PC-9 (cell line): Measurements from ENCODE around the gene ADGRE3. TPM values are rescaled to one million over a fixed set of nuclear protein-coding genes. Genes with fewer than 3 reads are reported as not detected.
"Not testable (repeated sequence)": the region's sequence is repeated elsewhere in the genome, so short reads cannot be mapped to it uniquely, and the experiment has no call there.

Experiments used
- BruUV-seq: library from RNA; stranded (reverse); fragments of 400-500 nt; replicated peaks from 2 replicates; lab custom pipeline; 2021; lab: Mats Ljungman, UMichigan
- CTCF ChIA-PET: fragments of 300-600 bp; sonication (Branson Sonifier 250); formaldehyde crosslinking; loops from one replicate; lab custom pipeline; 2022; ENCODE audit warnings: antibody characterized with exemption; lab: Charles Lee
- POLR2A ChIA-PET: fragments of 300-600 bp; sonication (Branson Sonifier 250); formaldehyde crosslinking; loops from one replicate; lab custom pipeline; 2022; ENCODE audit warnings: antibody characterized with exemption; ENCODE audit not compliant: unreplicated experiment; lab: Charles Lee
- DNase-seq, 2 experiments: peaks; one replicate each; pipeline versions ENCODE4 v3.0.0 to v3.0.0-alpha.2; 2015 to 2022; ENCODE audit warnings: mixed read lengths in 1 of 2
- H2AFZ ChIP-seq: fragments of 200-600 bp; sonication (generic); 2 replicates; pipeline ENCODE4 v1.8.1; 2017; ENCODE audit warnings: antibody characterized with exemption
- H3F3A ChIP-seq: fragments of 200-600 bp; sonication (generic); 2 replicates; pipeline ENCODE4 v1.8.1; 2017; ENCODE audit warnings: antibody characterized with exemption, mild to moderate bottlenecking, low read depth; ENCODE audit not compliant: insufficient read depth
- H3K27ac ChIP-seq: fragments of 200-600 bp; sonication (generic); 2 replicates; pipeline ENCODE4 v1.6.1; 2016; ENCODE audit warnings: mixed run types
- H3K27me3 ChIP-seq: fragments of 200-600 bp; sonication (generic); 2 replicates; pipeline ENCODE4 v1.6.1; 2016; ENCODE audit warnings: low read depth, mixed run types; ENCODE audit not compliant: insufficient read depth
- H3K36me3 ChIP-seq: fragments of 200-600 bp; sonication (generic); 2 replicates; pipeline ENCODE4 v1.6.1; 2016; ENCODE audit warnings: low read depth, mixed run types
- H3K4me1 ChIP-seq: fragments of 200-600 bp; sonication (generic); replicated peaks from 2 replicates; pipeline ENCODE4 v1.6.1; 2016; ENCODE audit warnings: mixed run types; ENCODE audit not compliant: insufficient read depth
- H3K4me2 ChIP-seq: fragments of 200-600 bp; sonication (generic); 2 replicates; pipeline ENCODE4 v1.6.1; 2017; ENCODE audit warnings: mixed run types
- H3K4me3 ChIP-seq: fragments of 200-600 bp; sonication (generic); 2 replicates; pipeline ENCODE4 v1.6.1; 2016; ENCODE audit warnings: mixed run types
- H3K79me2 ChIP-seq: fragments of 200-600 bp; sonication (generic); 2 replicates; pipeline ENCODE4 v1.6.1; 2017; ENCODE audit warnings: low read depth, mixed run types
- H3K9me2 ChIP-seq: fragments of 200-600 bp; sonication (generic); 2 replicates; pipeline ENCODE4 v1.8.1; 2017; ENCODE audit warnings: mild to moderate bottlenecking; ENCODE audit not compliant: insufficient read depth
- H3K9me3 ChIP-seq: fragments of 200-600 bp; sonication (generic); 2 replicates; pipeline ENCODE4 v1.8.1; 2016; ENCODE audit warnings: low read depth; ENCODE audit not compliant: insufficient read depth
- H4K20me1 ChIP-seq: fragments of 200-600 bp; sonication (generic); 2 replicates; pipeline ENCODE4 v1.8.1; 2017; ENCODE audit not compliant: insufficient read depth
- EZH2 ChIP-seq: fragments of 200-600 bp; sonication (generic); IDR thresholded peaks from 2 replicates; pipeline ENCODE4 v1.8.0; 2017; ENCODE audit warnings: antibody characterized with exemption, low read depth
- intact Hi-C: fragments of 100-400 bp; cut with micrococcal nuclease; formaldehyde crosslinking; loops from one replicate; pipeline ENCODE4 v1.10.0; 2022; ENCODE audit not compliant: unreplicated experiment
- total RNA-seq: library from RNA; stranded (reverse); gene quantifications from 2 replicates; pipeline ENCODE4 v1.2.3, GENCODE V29; 2021
- TF ChIP-seq, protein P1 (sequence below): fragments of 200-600 bp; sonication (generic); conservative IDR thresholded peaks from 2 replicates; pipeline ENCODE4 v1.6.1; 2017; ENCODE audit warnings: mixed run types, antibody characterized with exemption, mild to moderate bottlenecking, moderate library complexity

The ADGRE3 gene
- total RNA-seq, 1 experiment from 2014 or later, result not detected

DNA sequence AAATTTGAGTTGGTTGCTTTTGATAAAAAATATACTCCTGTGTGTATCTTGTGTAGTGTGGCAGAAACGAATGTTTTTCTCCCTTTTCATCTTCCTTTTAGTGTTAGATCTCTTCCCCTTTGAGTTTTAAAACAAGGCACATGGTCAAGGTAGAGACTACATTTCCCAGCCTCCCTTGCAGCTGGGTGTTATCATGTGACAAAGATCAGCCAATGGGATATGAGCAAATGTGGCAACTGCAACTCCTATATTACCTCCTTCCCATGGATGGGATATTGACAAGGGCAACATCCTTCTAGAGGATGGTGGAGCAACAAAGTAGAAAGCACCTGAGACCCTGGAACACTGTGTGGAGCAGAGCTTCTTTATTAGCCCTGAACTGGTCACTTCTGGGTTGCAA is 42.4 kb downstream of the ADGRE3 start:
- intact Hi-C loops, result no loop called here
- Histone ChIP-seq H3K9me3 (no peaks in the 10 kb centered on the region), H3K4me2 (no peak overlapping the region), H2AFZ (no peak overlapping the region), H3K9me2 (no peaks in the 10 kb centered on the region), H3K79me2 (no peaks in the 10 kb centered on the region), H3K27me3 (peaks cover 21% of the 10 kb centered on the region; the same call in 1 of the 2 replicates), H3K4me3 (no peak overlapping the region), H3K27ac (no peak overlapping the region), H4K20me1 (no peaks in the 10 kb centered on the region), H3K4me1 (no peaks in the 10 kb centered on the region), H3K36me3 (no peaks in the 10 kb centered on the region), H3F3A (no peaks in the 10 kb centered on the region)
- POLR2A ChIA-PET, result no interaction called here
- no TSS peak for BruUV-seq
- DNase-seq, result peak in 1 of 2 experiments; percentile 53
- CTCF ChIA-PET, result no interaction called here
- no peak for TF ChIP-seq EZH2
- TF ChIP-seq, protein P1, sequence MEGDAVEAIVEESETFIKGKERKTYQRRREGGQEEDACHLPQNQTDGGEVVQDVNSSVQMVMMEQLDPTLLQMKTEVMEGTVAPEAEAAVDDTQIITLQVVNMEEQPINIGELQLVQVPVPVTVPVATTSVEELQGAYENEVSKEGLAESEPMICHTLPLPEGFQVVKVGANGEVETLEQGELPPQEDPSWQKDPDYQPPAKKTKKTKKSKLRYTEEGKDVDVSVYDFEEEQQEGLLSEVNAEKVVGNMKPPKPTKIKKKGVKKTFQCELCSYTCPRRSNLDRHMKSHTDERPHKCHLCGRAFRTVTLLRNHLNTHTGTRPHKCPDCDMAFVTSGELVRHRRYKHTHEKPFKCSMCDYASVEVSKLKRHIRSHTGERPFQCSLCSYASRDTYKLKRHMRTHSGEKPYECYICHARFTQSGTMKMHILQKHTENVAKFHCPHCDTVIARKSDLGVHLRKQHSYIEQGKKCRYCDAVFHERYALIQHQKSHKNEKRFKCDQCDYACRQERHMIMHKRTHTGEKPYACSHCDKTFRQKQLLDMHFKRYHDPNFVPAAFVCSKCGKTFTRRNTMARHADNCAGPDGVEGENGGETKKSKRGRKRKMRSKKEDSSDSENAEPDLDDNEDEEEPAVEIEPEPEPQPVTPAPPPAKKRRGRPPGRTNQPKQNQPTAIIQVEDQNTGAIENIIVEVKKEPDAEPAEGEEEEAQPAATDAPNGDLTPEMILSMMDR, result no peak

DNA sequence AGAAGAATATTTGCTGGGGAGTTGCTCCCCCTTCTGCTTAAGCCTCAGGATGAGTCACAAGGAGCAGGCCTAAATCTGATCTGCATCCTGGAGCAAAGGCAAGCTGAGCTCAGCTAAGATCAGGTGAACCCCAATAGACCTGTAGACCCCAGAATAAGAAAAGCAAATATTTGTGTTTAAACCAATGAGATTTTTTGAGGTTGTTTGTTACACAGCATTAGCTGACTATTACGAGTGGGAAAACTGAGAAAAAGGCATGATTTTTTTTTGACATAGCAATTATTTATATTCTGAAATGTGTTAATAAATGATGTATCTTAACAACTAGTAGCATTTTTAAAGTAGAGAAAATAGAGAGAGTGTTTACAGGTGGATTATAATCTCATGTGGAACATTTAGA is 45.1 kb downstream of the ADGRE3 start:
- BruUV-seq, result no TSS peak
- H3K27ac ChIP-seq, result no peak overlapping the region

DNA sequence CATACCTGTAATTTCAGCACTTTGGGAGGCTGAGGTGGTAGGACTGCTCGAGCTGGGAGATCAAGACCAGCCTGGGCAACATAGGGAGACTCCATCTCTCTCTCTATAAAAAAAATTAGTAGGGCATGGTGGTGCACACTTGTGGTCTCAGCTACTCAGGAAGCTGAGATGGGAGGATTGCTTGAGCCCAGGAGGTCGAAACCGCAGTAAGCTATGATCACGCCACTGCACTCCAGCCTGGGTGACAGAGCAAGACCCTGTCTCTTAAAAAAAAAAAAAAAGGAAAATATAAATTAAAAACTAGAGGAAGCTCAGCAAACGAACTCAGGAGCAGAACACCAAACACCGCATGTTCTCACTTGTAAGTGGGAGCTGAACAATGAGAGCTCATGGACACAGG is 50.2 kb downstream of the ADGRE3 start:
- H3K4me2 ChIP-seq, H3K27ac ChIP-seq, H3K4me1 ChIP-seq, H2AFZ ChIP-seq, H3K4me3 ChIP-seq, H3K9me2 ChIP-seq, intact Hi-C loops, DNase-seq, H3K79me2 ChIP-seq, H4K20me1 ChIP-seq, H3F3A ChIP-seq, H3K9me3 ChIP-seq, BruUV-seq, H3K36me3 ChIP-seq: not testable (repeated sequence)
- peaks cover 25% of the 10 kb centered on the region; the same call in 1 of the 2 replicates for H3K27me3 ChIP-seq
- ChIA-PET POLR2A (interaction anchor here (0.7 kb wide), 1 partner anchor 984 kb away, joined by 14 read pairs; no protein-coding TSS in a partner anchor), CTCF (interaction anchor here (0.6 kb wide), 1 partner anchor 62 kb away, joined by 4 read pairs; no protein-coding TSS in a partner anchor)

More for the DNA sequence above, 45.1 kb downstream of the ADGRE3 start:
- Histone ChIP-seq H3K4me2 (no peak overlapping the region), H3K9me3 (no peaks in the 10 kb centered on the region), H2AFZ (no peak overlapping the region), H3K27me3 (peaks cover 18% of the 10 kb centered on the region; the same call in 1 of the 2 replicates), H3F3A (no peaks in the 10 kb centered on the region), H3K36me3 (no peaks in the 10 kb centered on the region), H3K9me2 (no peaks in the 10 kb centered on the region), H4K20me1 (no peaks in the 10 kb centered on the region), H3K4me1 (no peaks in the 10 kb centered on the region), H3K79me2 (no peaks in the 10 kb centered on the region), H3K4me3 (no peak overlapping the region)
- intact Hi-C loops, result no loop called here
- DNase-seq, result no peak
- TF ChIP-seq, protein P1, result no peak
- TF ChIP-seq EZH2, result no peak
- CTCF ChIA-PET, result no interaction called here
- POLR2A ChIA-PET, result no interaction called here

DNA sequence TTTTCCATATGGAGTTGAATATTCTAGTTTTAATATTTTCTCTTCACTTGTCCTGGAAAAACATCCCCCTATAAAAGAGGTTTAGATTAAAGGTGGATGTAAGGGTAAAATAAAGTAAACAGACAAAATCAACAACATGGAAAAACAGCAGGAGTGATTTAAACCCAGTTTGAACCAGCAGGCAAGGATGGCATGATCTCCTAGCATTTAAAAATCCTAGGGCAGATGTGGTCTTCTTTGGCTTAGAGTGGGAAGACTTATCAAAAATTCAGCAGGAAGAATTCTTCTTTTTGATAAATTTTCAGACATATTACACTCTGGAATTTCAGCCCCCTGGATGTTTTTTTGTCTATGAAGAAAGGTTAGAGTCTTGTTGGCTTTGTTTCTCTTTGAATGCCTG is 55.2 kb downstream of the ADGRE3 start:
- POLR2A ChIA-PET, result no interaction called here
- intact Hi-C loops, result no loop called here
- TF ChIP-seq, protein P1, result no peak
- no peak for TF ChIP-seq EZH2
- no peak overlapping the region for H3K27ac ChIP-seq
- no peaks in the 10 kb centered on the region for H3K36me3 ChIP-seq
- 0 out of 2 replicates have a peak, but pooled peaks cover 14% of the 10 kb centered on the region for H3K27me3 ChIP-seq
- H3K4me2 ChIP-seq, result no peak overlapping the region
- H3K4me3 ChIP-seq, result no peak overlapping the region
- CTCF ChIA-PET, result no interaction called here
- H3K9me3 ChIP-seq, result peaks cover 13% of the 10 kb centered on the region
- DNase-seq, result no peak
- H3K4me1 ChIP-seq, result no peaks in the 10 kb centered on the region
- no peaks in the 10 kb centered on the region for H3F3A ChIP-seq
- no peaks in the 10 kb centered on the region for H3K9me2 ChIP-seq
- no TSS peak for BruUV-seq
- no peaks in the 10 kb centered on the region for H4K20me1 ChIP-seq
- no peak overlapping the region for H2AFZ ChIP-seq
- H3K79me2 ChIP-seq, result no peaks in the 10 kb centered on the region
